Upper lobe of left lung (tissue), 4 donors: ENCODE measurements around the gene ITCH.
"Not testable (repeated sequence)": the region's sequence is repeated elsewhere in the genome, so short reads cannot be mapped to it uniquely, and the experiment has no call there.

Experiments
- EP300 ChIP-seq, 4 donors: sonication (generic); formaldehyde crosslinking; IDR thresholded peaks; one replicate each; pipeline ENCODE4 v1.5.1; 2017; ENCODE audit warnings: antibody characterized with exemption in 4 of 4, control low read depth in 2 of 4
- POLR2A ChIP-seq, 4 donors: fragments of 450-650 bp; IDR thresholded peaks; one replicate each; pipeline ENCODE4 v1.5.1; 2016 to 2017; ENCODE audit warnings: antibody characterized with exemption in 4 of 4, mild to moderate bottlenecking in 2 of 4
- POLR2AphosphoS5 ChIP-seq, 2 donors: sonication (generic); formaldehyde crosslinking; IDR thresholded peaks; one replicate each; pipeline ENCODE4 v1.5.1; 2017; ENCODE audit warnings: antibody characterized with exemption in 2 of 2
- TF ChIP-seq, protein P1 (sequence below), 6 experiments: fragments of 450-650 bp in 4 of 6; fragments of 200-600 bp in 2 of 6; sonication (generic) in 2 of 6; IDR thresholded peaks; one replicate each; pipeline ENCODE4 v1.5.1; 2016 to 2019; ENCODE audit warnings: antibody characterized with exemption in 6 of 6

GRCh38 chr20:34441423-34441822 is 78.3 kb downstream of the ITCH start:
- TF ChIP-seq POLR2A, EP300, POLR2AphosphoS5 (IDR thresholded peaks at IDR 0.05): not testable (repeated sequence)
- TF ChIP-seq, protein P1, sequence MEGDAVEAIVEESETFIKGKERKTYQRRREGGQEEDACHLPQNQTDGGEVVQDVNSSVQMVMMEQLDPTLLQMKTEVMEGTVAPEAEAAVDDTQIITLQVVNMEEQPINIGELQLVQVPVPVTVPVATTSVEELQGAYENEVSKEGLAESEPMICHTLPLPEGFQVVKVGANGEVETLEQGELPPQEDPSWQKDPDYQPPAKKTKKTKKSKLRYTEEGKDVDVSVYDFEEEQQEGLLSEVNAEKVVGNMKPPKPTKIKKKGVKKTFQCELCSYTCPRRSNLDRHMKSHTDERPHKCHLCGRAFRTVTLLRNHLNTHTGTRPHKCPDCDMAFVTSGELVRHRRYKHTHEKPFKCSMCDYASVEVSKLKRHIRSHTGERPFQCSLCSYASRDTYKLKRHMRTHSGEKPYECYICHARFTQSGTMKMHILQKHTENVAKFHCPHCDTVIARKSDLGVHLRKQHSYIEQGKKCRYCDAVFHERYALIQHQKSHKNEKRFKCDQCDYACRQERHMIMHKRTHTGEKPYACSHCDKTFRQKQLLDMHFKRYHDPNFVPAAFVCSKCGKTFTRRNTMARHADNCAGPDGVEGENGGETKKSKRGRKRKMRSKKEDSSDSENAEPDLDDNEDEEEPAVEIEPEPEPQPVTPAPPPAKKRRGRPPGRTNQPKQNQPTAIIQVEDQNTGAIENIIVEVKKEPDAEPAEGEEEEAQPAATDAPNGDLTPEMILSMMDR (IDR thresholded peaks at IDR 0.05) = not testable (repeated sequence)
